Measurements from ENCODE around the gene FBXW4.
"Not testable (repeated sequence)": the region's sequence is repeated elsewhere in the genome, so short reads cannot be mapped to it uniquely, and the experiment has no call there.

Gene FBXW4

GRCh38 chr10:101617824-101618568, 77.0 kb downstream of the FBXW4 start:
- no peak for DNase-seq (ENCODE audit: low read depth, low spot score)

DNA sequence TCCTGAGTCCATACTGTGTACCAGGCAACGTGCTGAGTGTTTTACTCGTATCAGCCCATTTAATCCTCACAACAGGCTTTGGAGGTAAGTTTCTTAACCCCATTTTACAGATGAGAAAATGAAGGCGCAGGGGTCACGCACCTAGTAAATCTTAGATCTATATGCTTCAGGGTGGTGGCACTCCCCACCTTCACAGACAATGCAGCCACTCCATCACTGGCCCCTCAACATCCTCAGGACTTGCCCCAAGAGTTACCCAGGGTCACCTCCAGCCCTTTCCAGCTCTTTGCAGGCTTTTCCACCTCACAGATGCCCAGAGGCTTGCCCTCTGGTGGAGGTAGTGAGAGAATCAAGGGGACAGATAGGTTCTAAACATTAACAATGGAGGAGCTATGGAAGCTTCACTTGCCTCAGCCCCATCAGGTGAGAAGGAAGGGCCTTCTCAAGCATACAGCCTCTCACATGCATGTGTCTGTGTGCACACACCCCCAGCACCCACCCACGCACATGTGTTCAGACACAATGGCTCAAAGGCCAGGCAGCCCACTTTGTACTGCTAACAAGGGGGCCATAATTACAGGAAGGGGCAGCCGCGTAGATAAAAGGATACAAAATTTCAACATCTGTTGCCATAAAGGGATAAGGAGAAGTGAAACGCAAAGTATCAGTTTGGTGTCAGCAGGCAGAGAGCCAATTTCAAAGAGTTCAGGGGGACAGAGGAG, 77.7 kb downstream of the FBXW4 start:
- no peak for DNase-seq (ENCODE audit: low read depth, low spot score)

- no peak for DNase-seq (ENCODE audit: low read depth, low spot score)
Observed at GRCh38 chr10:101616415-101617101, 78.4 kb downstream of the FBXW4 start.

DNA sequence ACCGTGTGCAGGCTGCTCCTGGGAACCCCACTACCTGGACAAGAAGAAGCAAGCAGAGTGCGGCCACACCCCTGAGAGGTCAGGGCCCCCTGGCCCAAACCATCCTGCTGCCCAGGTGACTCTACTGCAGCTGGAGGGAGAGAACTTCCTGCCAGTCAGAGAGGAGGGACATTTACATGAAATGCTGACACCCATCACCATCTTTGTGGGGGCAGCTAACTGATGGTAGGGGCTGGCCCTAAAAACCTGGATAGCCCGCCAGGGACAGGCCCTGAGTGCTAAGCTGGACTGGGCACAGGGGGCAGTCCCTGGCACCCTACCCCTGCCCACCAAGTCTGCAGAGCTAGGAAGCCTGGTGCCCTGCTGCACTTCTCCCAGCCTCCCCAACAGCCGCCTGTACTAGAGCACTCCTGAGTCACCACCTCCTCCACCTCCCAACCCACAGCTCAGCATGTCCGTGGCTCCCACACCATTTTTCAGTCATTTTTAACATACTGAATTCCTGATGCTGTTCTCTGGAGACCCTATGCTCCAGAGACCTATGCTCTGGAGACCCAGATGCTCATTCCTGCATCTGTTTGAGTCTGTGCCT, 79.3 kb downstream of the FBXW4 start:
- DNase-seq (ENCODE audit: low read depth, low spot score) = no peak

GRCh38 chr10:101614663-101615524, 80.1 kb downstream of the FBXW4 start:
- no peak for DNase-seq (ENCODE audit: low read depth, low spot score)

DNA sequence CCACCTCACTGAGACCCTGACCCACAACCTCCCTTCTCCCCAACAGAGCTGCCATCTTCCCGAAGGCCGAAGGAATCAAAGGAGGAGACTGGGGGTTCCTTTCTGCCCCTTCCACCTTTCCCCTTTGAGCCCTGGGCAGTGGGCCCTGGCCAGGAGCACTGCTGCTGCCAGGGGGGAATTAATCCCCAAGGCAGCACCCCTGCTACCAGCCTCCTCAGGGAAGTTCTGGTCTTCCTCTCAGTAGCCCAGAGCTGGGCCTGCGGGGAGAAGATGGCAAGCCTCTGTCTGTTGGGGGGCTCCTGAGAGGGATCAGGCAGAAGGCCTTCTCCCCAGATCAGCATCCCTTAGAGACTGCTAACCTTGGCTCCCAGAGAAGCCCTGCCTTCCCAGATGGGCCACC, 81.3 kb downstream of the FBXW4 start:
- DNase-seq (ENCODE audit: low read depth, low spot score) = no peak

GRCh38 chr10:101612872-101613271, 82.1 kb downstream of the FBXW4 start:
- no peak for DNase-seq (ENCODE audit: low read depth, low spot score)

DNA sequence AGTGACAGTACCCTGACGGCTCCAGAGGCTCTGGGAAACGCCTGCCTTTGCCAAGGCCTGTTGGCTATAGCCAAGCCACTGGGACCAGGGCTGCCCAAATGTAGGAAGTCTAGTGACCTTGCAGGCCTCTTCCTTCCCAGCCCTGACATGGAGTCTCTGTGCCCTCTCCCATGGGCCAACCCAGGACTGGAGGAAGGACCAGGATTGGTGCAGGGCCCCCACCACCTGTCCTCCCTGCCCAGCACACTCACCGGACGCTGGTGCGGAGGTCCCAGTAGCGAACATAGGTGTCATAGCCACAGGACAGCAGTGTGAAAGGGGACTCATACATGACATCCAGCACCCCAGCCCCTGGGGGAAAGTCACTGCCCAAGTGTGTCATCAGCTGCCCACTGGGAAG, 82.9 kb downstream of the FBXW4 start:
- DNase-seq (ENCODE audit: low read depth, low spot score) = no peak

- no peak for DNase-seq (ENCODE audit: low read depth, low spot score)
Observed at GRCh38 chr10:101611096-101611905, 83.7 kb downstream of the FBXW4 start.

DNA sequence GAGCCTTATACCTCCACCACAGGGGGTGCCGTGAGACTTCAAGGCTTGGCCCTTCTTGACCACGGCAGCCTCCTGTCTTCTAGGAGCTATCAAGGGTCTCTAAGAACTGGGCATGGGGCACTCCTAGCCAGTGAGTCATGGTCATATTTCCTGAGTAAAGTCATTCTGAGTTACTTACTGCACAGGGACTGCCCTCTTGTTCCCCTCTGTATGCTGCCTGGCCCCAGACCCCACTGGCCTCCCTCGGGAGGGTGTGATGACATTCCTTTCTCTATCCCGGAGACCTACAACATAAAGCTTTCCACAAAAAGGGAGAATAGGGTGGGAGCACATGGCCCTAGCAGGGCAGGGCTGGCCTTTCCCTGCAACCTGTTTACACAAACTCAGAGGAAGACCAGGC, 85.5 kb downstream of the FBXW4 start:
- no peak for DNase-seq (ENCODE audit: low read depth, low spot score)

GRCh38 chr10:101607124-101607523, 87.8 kb downstream of the FBXW4 start:
- DNase-seq (ENCODE audit: low read depth, low spot score) = no peak

GRCh38 chr10:101602761-101603398, 92.1 kb downstream of the FBXW4 start:
- peak; percentile 17 for DNase-seq (ENCODE audit: low read depth, low spot score)

DNA sequence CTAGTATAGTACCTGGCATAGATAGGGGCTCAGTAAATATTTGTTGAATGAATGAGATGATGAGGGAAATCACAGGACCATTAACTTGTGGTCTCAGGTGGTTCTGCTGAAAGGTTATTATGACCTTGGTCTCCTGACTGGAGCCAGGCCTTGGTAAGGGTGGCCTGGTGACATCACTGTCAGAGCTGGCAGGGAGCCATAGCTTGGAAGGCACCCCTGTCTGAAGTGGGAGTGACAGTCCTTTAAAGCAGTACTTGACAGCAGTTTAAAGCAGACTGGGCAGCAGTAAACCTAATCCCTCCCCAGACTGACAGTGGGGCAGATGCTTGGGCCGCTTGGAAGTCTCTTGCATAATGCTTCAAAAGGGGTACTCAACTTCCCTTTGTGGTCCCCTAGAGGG, 93.4 kb downstream of the FBXW4 start:
- DNase-seq (ENCODE audit: low read depth, low spot score) = no peak

DNA sequence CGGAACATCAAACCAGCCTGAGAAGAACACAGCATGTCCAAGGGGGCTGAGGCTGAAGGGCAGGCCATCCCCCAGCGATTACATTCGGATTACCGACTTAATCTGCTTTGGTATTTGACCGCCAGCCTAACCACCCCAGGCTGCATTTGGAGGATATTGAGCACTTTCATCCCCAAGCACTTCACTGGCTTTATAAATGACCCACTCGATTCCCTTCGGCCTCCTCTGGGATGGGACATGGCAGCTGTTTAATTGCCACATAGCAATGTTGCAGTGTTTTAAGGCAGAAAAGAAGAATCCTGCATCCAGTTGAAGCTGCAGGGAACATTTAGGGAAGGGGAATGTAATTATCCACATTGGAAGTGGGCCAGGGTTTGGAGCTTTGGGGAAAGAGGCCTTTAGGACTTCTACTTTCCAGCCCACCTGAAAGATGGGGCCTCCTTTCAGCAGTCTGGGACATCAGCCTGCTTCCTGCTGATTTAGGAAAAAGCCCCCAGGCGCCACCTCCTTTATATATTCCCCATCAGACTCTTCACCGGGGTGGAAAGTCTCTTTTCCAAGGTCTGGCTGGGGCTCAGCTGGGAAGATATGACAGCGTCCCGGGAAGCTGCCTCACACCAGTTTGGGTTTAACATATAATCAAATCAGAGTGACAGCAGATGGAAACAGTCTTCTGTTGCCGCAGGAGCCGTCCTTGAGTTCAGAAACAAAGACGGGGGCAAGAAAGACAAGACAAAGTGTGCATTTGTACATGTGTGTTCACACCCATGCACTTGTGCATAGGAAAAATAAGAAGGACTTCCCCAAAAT, 97.7 kb downstream of the FBXW4 start:
- no peak for DNase-seq (ENCODE audit: low read depth, low spot score)

DNA sequence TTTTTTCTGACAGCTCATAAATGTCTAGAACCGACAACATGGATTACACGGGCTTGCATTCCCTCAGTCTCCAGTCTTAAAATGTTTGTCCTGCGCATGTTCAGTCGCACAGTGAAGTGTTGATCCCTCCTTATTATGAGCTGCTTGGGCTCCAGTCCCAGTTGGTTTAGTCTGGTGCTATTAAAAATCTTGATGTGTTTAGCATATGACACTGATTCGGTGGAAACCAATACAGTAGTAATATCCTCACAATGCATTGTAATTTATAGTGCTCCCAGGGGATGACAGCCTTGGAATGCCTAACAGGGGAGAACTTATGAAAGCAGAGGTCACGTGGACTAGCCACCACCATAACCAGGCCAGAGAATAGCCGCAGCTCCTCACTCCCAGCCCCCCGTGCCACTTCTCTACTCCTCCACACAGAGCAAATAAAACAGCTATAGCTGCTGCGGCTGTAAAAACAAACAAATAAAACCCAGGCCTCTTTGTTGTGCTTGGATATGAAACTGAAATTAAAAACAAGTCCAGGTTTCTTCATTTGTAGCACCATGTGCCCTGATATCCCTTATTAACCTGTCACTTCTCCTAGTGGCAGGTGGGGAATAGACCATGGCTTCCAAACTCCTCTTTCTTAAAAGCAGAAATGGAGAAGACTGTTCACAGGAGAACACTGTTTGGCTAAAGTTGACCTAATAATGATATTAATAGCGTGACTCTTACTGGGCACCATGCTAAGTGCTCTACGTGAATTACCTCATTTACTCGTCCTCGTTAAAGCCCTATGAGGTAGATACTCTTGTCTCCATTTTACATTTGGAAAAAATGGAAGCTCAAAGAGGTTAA, 99.2 kb downstream of the FBXW4 start:
- DNase-seq (ENCODE audit: low read depth, low spot score) = no peak

GRCh38 chr10:101593331-101593730, 101.6 kb downstream of the FBXW4 start:
- not testable (repeated sequence) for DNase-seq (ENCODE audit: low read depth, low spot score)

- no peak for DNase-seq (ENCODE audit: low read depth, low spot score)
Observed at GRCh38 chr10:101588879-101589278, 106.1 kb downstream of the FBXW4 start.

Data from brain pericyte (primary cell).